Natural killer cell treated with Interleukin-12 subunit alpha and Interleukin-12 subunit beta and Interleukin-15 and Interleukin-18, amount 100 ng/mL, for 72 hours (primary cell): ENCODE results near the gene MAFG. TPM values are rescaled to one million over a fixed set of nuclear protein-coding genes. Genes with fewer than 3 reads are reported as not detected.

Experiments used
- ATAC-seq, 2 donors: fragments of 150-1000 bp; cut with Tn5 transposase in 1 of 2; sonication (Bioruptor Pico), chemical (Tn5 transposase) in 1 of 2; 2 replicates each; pipeline ENCODE4 v1.10.0; 2021
- DNase-seq: peaks from one replicate; pipeline ENCODE4 v3.0.0; 2022; ENCODE audit warnings: low spot score
- H3K27ac Mint-ChIP-seq, 2 donors: 1 replicate in 1 of 2; 2 replicates in 1 of 2; pipeline ENCODE4 v1.8.0; 2022; ENCODE audit warnings: mixed read lengths in 2 of 2, mild to moderate bottlenecking in 1 of 2, moderate library complexity in 1 of 2
- H3K27me3 Mint-ChIP-seq, 2 donors: 1 replicate in 1 of 2; 2 replicates in 1 of 2; pipeline ENCODE4 v1.8.0; 2022; ENCODE audit warnings: mixed read lengths in 2 of 2
- H3K36me3 Mint-ChIP-seq: one replicate; pipeline ENCODE4 v1.8.0; 2022; ENCODE audit warnings: mixed read lengths
- H3K4me1 Mint-ChIP-seq, 2 donors: 1 replicate in 1 of 2; 2 replicates in 1 of 2; pipeline ENCODE4 v1.8.0; 2022; ENCODE audit warnings: low read depth in 2 of 2, mixed read lengths in 2 of 2, mild to moderate bottlenecking in 1 of 2
- H3K4me3 Mint-ChIP-seq: one replicate; pipeline ENCODE4 v1.8.0; 2022; ENCODE audit warnings: mixed read lengths
- H3K9me3 Mint-ChIP-seq: 2 replicates; pipeline ENCODE4 v1.8.0; 2022; ENCODE audit warnings: mixed read lengths
- total RNA-seq, 2 donors: library from RNA; stranded (reverse); gene quantifications; one replicate each; pipeline ENCODE4 v1.2.3, GENCODE V29; 2022

The MAFG gene
- total RNA-seq, 2 donors from 2014 or later, result 26.7 to 49.4 TPM

- no peak overlapping the region for H3K4me3 Mint-ChIP-seq
- ATAC-seq (peak in 1 of 2 donors; percentile 36), DNase-seq (no peak)
- H3K9me3 Mint-ChIP-seq, result no peaks in the 10 kb centered on the region
- peak overlapping the region in 1 of 2 donors; percentile 60 for H3K27ac Mint-ChIP-seq
- no peaks in the 10 kb centered on the region for H3K27me3 Mint-ChIP-seq
- peaks cover 22% of the 10 kb centered on the region for H3K36me3 Mint-ChIP-seq
- peaks cover 12 to 33% of the 10 kb centered on the region in 2 donors for H3K4me1 Mint-ChIP-seq
Measured at GRCh38 chr17:81884968-81885367, 42.6 kb downstream of the MAFG start.

DNA sequence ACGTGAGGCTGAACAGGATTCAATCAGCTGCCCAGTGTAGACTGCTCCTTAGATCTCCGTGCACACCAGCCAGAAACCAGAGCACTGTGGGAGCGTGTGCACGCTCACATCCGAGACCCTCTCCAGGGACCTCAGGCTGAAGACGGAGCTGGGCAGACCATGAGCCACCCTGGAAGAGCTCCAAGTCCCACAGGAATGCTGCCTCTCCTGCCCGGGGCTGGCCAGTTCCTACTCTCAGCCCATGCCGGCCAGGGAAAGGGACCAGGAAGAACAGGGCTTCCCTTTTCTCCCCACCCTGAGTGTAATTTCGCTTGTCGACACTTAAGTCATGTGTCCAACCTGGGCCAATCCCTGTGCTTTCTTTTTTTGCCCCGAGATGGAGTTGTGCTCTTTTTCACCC is 43.0 kb downstream of the MAFG start:
- H3K27me3 Mint-ChIP-seq, result no peaks in the 10 kb centered on the region
- no peak for DNase-seq
- no peaks in the 10 kb centered on the region for H3K9me3 Mint-ChIP-seq
- H3K27ac Mint-ChIP-seq, result no peak overlapping the region
- ATAC-seq, result peak; percentile 22 to 25
- no peak overlapping the region for H3K4me3 Mint-ChIP-seq
- H3K4me1 Mint-ChIP-seq, result peaks cover 12 to 33% of the 10 kb centered on the region in 2 donors
- H3K36me3 Mint-ChIP-seq, result peaks cover 22% of the 10 kb centered on the region

- peaks cover 0 to under 1% of the 10 kb centered on the region in 2 donors for H3K4me1 Mint-ChIP-seq
- peaks cover 4% of the 10 kb centered on the region for H3K36me3 Mint-ChIP-seq
- H3K27me3 Mint-ChIP-seq, result no peaks in the 10 kb centered on the region
- H3K9me3 Mint-ChIP-seq, result no peaks in the 10 kb centered on the region
- ATAC-seq (no peak), DNase-seq (no peak)
- no peak overlapping the region for H3K4me3 Mint-ChIP-seq
- no peak overlapping the region for H3K27ac Mint-ChIP-seq
Measured at GRCh38 chr17:81879121-81879520, 48.4 kb downstream of the MAFG start.

- Mint-ChIP-seq H3K4me3 (no peak overlapping the region), H3K9me3 (no peaks in the 10 kb centered on the region), H3K27me3 (no peaks in the 10 kb centered on the region), H3K27ac (no peak overlapping the region), H3K4me1 (peaks cover 0 to under 1% of the 10 kb centered on the region in 2 donors), H3K36me3 (peaks cover 4% of the 10 kb centered on the region)
- DNase-seq (no peak), ATAC-seq (no peak)
Measured at GRCh38 chr17:81878294-81878693, 49.2 kb downstream of the MAFG start.

- peaks cover 4 to 8% of the 10 kb centered on the region in 2 donors for H3K4me1 Mint-ChIP-seq
- no peak for ATAC-seq
- no peak overlapping the region for H3K4me3 Mint-ChIP-seq
- H3K27me3 Mint-ChIP-seq, result no peaks in the 10 kb centered on the region
- no peaks in the 10 kb centered on the region for H3K9me3 Mint-ChIP-seq
- no peak overlapping the region for H3K27ac Mint-ChIP-seq
- H3K36me3 Mint-ChIP-seq, result peaks cover 4% of the 10 kb centered on the region
- no peak for DNase-seq
Measured at GRCh38 chr17:81877569-81877968, 50.0 kb downstream of the MAFG start.

- peak in 1 of 2 donors; percentile 2 for ATAC-seq
- no peaks in the 10 kb centered on the region for H3K27me3 Mint-ChIP-seq
- H3K9me3 Mint-ChIP-seq, result no peaks in the 10 kb centered on the region
- peaks cover 16 to 23% of the 10 kb centered on the region in 2 donors for H3K4me1 Mint-ChIP-seq
- DNase-seq, result peak; percentile 97
- no peaks in the 10 kb centered on the region for H3K36me3 Mint-ChIP-seq
- H3K4me3 Mint-ChIP-seq, result peak overlapping the region; percentile 79
- H3K27ac Mint-ChIP-seq, result peak overlapping the region; percentile 79 to 84
Measured at GRCh38 chr17:81871387-81872230, 55.9 kb downstream of the MAFG start.

DNA sequence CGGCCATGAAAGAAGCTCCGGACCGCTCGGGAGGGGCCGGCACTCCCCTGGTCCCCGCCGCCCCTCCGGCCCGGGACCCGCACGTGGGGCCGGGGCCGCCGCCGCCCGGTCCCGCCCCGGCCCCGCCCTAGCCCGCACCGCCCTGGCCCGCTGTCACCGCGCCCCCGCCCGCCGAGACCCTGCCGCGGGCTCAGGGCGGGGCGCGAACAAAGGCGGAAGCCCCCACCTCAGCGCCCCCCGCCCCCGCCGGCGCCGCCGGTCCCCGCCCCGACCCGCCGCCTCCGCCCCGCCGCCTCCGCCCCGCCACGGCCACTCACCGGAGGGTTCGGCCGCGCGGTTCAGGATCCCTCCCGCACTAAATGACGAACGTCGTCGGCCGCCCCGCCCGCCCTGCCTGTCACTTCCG is 56.6 kb downstream of the MAFG start, which contains the start of gene ARHGDIA:
Gene ARHGDIA (minus strand): TSS at position 357 of the 406 bp plus-strand sequence. CDS start 1,407 bp downstream, outside the sequence.
- peak within 1 kb of the TSS; percentile 87 for H3K4me3 Mint-ChIP-seq
- DNase-seq, result no peak
- no peaks in the 10 kb centered on the region for H3K27me3 Mint-ChIP-seq
- H3K9me3 Mint-ChIP-seq, result no peaks in the 10 kb centered on the region
- peak within 1 kb of the TSS; percentile 86 to 88 for H3K27ac Mint-ChIP-seq
- peaks cover 16 to 23% of the 10 kb centered on the region in 2 donors for H3K4me1 Mint-ChIP-seq
- peak; percentile 80 to 89 for ATAC-seq
- H3K36me3 Mint-ChIP-seq, result no peaks in the 10 kb centered on the region

- no peaks in the 10 kb centered on the region for H3K9me3 Mint-ChIP-seq
- no peak for DNase-seq
- H3K4me3 Mint-ChIP-seq, result peak overlapping the region; percentile 87
- H3K36me3 Mint-ChIP-seq, result no peaks in the 10 kb centered on the region
- H3K4me1 Mint-ChIP-seq, result peaks cover 16 to 26% of the 10 kb centered on the region in 2 donors
- H3K27ac Mint-ChIP-seq, result peak overlapping the region; percentile 86 to 88
- peak; percentile 48 to 57 for ATAC-seq
- no peaks in the 10 kb centered on the region for H3K27me3 Mint-ChIP-seq
Measured at GRCh38 chr17:81870131-81870980, 57.2 kb downstream of the MAFG start.

DNA sequence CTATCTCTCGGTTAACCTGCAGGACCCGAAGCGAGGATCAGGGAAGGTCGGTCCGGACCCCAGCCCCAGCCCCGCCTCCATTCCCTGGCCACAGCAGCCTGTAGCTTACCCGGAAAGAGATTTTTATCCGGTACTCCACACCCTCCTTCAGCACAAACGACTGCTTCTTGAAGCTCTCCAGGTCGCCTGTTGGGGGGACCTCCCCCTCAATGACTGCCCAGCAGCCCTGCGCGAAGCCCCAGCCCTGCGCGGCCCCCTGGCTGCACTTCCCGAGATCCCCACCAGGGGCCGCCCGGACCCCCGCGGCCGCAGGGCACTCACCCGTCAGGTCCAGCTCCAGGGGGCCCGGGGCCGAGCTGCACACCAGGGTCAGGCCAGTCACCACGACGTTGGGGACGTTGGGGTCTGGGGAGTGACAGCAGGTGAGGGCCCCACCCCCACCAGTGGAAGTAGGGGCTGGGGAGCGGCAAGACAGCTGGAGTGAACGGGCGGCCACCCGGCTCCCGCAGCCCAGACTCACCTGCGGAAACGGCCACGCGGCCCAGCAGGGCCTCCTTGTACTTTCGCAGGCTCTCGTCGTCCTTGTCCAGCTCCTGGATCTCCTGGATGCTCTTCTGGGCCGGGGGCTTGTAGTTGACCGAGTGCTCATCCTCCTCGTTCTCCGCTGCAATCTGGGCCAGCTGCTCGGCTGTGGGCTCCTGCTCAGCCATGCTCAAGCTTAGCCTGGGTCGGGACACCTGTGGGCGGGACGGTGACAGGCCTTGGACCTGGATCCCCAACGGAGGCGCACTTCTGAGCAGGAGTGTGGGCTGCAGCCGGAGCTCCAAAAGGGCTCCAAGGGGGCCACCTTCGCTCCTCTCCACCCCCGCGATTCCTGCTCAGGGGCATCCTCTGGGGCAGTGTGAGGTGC is 58.1 kb downstream of the MAFG start:
- H3K27ac Mint-ChIP-seq, result peak overlapping the region; percentile 86 to 88
- no peaks in the 10 kb centered on the region for H3K36me3 Mint-ChIP-seq
- ATAC-seq, result no peak
- H3K27me3 Mint-ChIP-seq, result no peaks in the 10 kb centered on the region
- H3K4me1 Mint-ChIP-seq, result peaks cover 16 to 32% of the 10 kb centered on the region in 2 donors
- H3K4me3 Mint-ChIP-seq, result peak overlapping the region; percentile 87
- H3K9me3 Mint-ChIP-seq, result no peaks in the 10 kb centered on the region
- no peak for DNase-seq

DNA sequence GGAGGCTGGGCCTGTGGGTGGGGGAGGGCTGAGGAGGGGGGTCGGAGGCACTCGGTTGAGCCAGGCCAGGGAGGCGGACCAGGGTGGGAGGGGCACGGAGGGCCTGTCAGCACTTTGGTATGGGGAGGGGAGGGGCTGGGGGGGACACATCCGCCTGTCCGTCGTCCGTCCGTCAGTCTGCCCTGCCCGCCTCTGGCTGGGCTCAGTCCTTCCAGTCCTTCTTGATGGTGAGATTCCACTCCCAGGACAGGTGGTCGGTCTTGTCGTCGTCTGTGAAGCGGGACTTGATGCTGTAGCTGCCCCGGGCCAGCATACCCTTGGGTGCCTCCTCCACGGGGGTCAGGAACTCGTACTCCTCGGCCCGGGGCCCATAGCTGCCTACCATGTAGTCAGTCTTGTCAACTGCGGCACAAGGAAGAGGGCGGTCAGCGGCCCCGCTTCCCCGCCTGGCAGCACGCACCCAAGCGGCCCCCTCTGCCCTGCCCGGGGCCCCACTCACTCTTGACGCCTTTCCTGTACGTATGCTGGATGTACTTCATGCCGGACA is 58.8 kb downstream of the MAFG start:
- no peaks in the 10 kb centered on the region for H3K36me3 Mint-ChIP-seq
- ATAC-seq (no peak), DNase-seq (no peak)
- no peaks in the 10 kb centered on the region for H3K27me3 Mint-ChIP-seq
- no peaks in the 10 kb centered on the region for H3K9me3 Mint-ChIP-seq
- peak overlapping the region; percentile 87 for H3K4me3 Mint-ChIP-seq
- H3K4me1 Mint-ChIP-seq, result peaks cover 17 to 33% of the 10 kb centered on the region in 2 donors
- H3K27ac Mint-ChIP-seq, result peak overlapping the region; percentile 53 to 86
